Activated T-helper 1 cell treated with anti-CD3 and anti-CD28 coated beads, Interleukin-12 subunit alpha, Interleukin-12 subunit beta, Interleukin-2, Interleukin-4 antibody, amounts not matched to agents 30 ng/mL and 10 ng/mL and 1 ng/mL, durations not matched to agents 14 hours and 24 hours and 36 hours (primary cell): Measurements from ENCODE around the gene NFKBIA. TPM values are rescaled to one million over a fixed set of nuclear protein-coding genes. Genes with fewer than 3 reads are reported as not detected.

Experiments
- DNase-seq: peaks from one replicate; pipeline ENCODE4 v3.0.0; 2021; ENCODE audit warnings: low spot score
- H3K27ac Mint-ChIP-seq: one replicate; pipeline ENCODE4 v1.8.0; 2021; ENCODE audit warnings: mild to moderate bottlenecking, mixed read lengths
- H3K27me3 Mint-ChIP-seq: one replicate; pipeline ENCODE4 v1.8.0; 2022; ENCODE audit warnings: mild to moderate bottlenecking, moderate library complexity, mixed read lengths; ENCODE audit not compliant: insufficient read depth
- H3K36me3 Mint-ChIP-seq: one replicate; pipeline ENCODE4 v1.8.0; 2021; ENCODE audit warnings: low read depth, mixed read lengths
- H3K4me1 Mint-ChIP-seq: one replicate; pipeline ENCODE4 v1.8.0; 2021; ENCODE audit warnings: low read depth, mixed read lengths
- H3K4me3 Mint-ChIP-seq: one replicate; pipeline ENCODE4 v1.8.0; 2021; ENCODE audit warnings: mild to moderate bottlenecking, moderate library complexity, mixed read lengths
- H3K9me3 Mint-ChIP-seq: one replicate; pipeline ENCODE4 v1.8.0; 2021; ENCODE audit warnings: mixed read lengths
- intact Hi-C: fragments of 100-400 bp; cut with micrococcal nuclease; formaldehyde crosslinking; loops from one replicate; pipeline ENCODE4 v1.15.1; 2024
- total RNA-seq: library from RNA; stranded (reverse); gene quantifications from 2 replicates; pipeline ENCODE4 v1.2.3, GENCODE V29; 2022

Gene NFKBIA
- total RNA-seq, 1 donor from 2014 or later = 599 TPM

- Mint-ChIP-seq H3K27me3 (peaks cover 4% of the 10 kb centered on the region), H3K27ac (no peak overlapping the region), H3K4me3 (no peak overlapping the region), H3K4me1 (peaks cover 49% of the 10 kb centered on the region), H3K9me3 (peaks cover 5% of the 10 kb centered on the region), H3K36me3 (no peaks in the 10 kb centered on the region)
- intact Hi-C loops = no loop called here
- DNase-seq = no peak
Observed at GRCh38 chr14:35420036-35420811, 15.7 kb upstream of the NFKBIA start.

- Mint-ChIP-seq H3K9me3 (peaks cover 5% of the 10 kb centered on the region), H3K4me1 (peaks cover 57% of the 10 kb centered on the region), H3K36me3 (no peaks in the 10 kb centered on the region), H3K4me3 (no peak overlapping the region), H3K27me3 (peaks cover 4% of the 10 kb centered on the region), H3K27ac (no peak overlapping the region)
- no peak for DNase-seq
- intact Hi-C loops = loop anchor here (5.0 to 10.0 kb wide), 5 partner anchors 388 to 1375 kb away; partner anchors contain the start of genes BRMS1L, EAPP, RALGAPA1 and SNX6
Observed at GRCh38 chr14:35419429-35419841, 14.9 kb upstream of the NFKBIA start.

GRCh38 chr14:35418093-35418492 lies 13.5 kb upstream of the NFKBIA start:
- H3K27ac Mint-ChIP-seq = no peak overlapping the region
- peaks cover 65% of the 10 kb centered on the region for H3K4me1 Mint-ChIP-seq
- no peaks in the 10 kb centered on the region for H3K9me3 Mint-ChIP-seq
- H3K27me3 Mint-ChIP-seq = peaks cover 4% of the 10 kb centered on the region
- H3K4me3 Mint-ChIP-seq = no peak overlapping the region
- intact Hi-C loops = loop anchor here (5.0 to 10.0 kb wide), 5 partner anchors 389 to 1373 kb away; partner anchors contain the start of genes BRMS1L, EAPP, RALGAPA1 and SNX6
- no peaks in the 10 kb centered on the region for H3K36me3 Mint-ChIP-seq
- DNase-seq = no peak

DNA sequence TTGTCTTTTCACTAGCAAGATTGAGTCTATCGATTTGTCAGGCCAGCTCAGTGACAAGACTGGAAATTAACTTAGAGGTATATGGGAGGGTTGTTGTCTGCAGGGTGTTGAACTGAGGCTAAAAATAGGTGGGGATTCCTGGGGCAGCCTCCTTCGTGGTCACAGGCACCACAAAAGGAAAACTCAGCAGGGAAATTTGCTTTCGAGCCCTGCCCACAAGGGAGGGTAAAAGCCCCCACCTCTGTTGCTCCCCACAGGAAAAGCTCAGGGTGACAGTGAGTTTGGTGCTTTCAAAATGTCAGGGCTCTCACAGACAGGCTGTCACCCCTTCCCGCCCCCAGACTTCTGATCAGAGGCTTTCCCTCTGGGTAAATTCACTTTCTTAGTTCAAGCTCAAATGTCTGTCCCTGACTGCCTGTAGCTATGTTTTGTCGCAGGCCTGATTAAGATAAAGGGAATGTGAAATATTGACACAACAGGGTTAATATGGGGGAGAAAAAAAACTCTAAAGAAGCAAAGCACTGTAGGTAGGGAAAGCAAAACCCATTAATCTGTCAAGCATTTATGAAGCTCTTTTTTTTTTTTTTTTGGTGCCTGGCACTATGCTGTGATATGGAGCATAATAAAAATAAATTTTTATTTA lies 11.7 kb upstream of the NFKBIA start:
- Mint-ChIP-seq H3K4me1 (peaks cover 64% of the 10 kb centered on the region), H3K36me3 (no peaks in the 10 kb centered on the region), H3K4me3 (peak overlapping the region; percentile 79), H3K27me3 (peaks cover 2% of the 10 kb centered on the region), H3K9me3 (no peaks in the 10 kb centered on the region), H3K27ac (peak overlapping the region; percentile 98)
- DNase-seq = peak; percentile 72
- intact Hi-C loops = loop anchor here (1.0 to 10.0 kb wide), 15 partner anchors 12 to 1371 kb away; partner anchors contain the start of genes BRMS1L, EAPP, FAM177A1 and NFKBIA

DNA sequence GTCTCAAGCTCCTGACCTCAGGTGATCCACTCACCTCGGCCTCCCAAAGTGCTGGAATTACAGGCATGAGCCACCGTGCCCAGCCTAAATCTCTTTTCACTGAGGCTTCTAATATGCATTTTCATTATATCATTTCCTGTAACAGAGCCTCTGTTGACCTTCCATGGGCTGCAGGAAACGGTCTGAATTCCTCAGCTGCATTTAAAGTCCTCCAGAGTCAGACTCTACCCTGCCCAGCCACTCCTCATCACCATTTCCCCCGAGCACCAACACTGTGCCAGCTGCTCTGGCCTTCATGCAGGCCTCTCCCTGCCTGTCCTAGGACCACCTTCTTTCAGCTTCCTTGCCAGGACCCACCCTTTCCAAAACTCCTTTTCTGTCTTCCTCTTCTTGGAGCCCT lies 9.8 kb upstream of the NFKBIA start:
- Mint-ChIP-seq H3K4me1 (peaks cover 58% of the 10 kb centered on the region), H3K27me3 (peaks cover 2% of the 10 kb centered on the region)

GRCh38 chr14:35412272-35413056 lies 7.9 kb upstream of the NFKBIA start:
- Mint-ChIP-seq H3K4me3 (no peak overlapping the region), H3K27ac (no peak overlapping the region), H3K9me3 (no peaks in the 10 kb centered on the region), H3K4me1 (peaks cover 52% of the 10 kb centered on the region), H3K36me3 (no peaks in the 10 kb centered on the region), H3K27me3 (peaks cover 2% of the 10 kb centered on the region)
- DNase-seq = no peak
- intact Hi-C loops = loop anchor here (1.0 to 10.0 kb wide), 3 partner anchors 272 to 1368 kb away; partner anchors contain the start of gene EAPP

More for the DNA sequence above, 9.8 kb upstream of the NFKBIA start:
- DNase-seq = no peak
- H3K9me3 Mint-ChIP-seq = no peaks in the 10 kb centered on the region
- intact Hi-C loops = loop anchor here (10.0 kb wide), 2 partner anchors 880 to 1370 kb away; partner anchors contain the start of gene EAPP
- H3K4me3 Mint-ChIP-seq = no peak overlapping the region
- H3K27ac Mint-ChIP-seq = peak overlapping the region; percentile 38
- no peaks in the 10 kb centered on the region for H3K36me3 Mint-ChIP-seq

DNA sequence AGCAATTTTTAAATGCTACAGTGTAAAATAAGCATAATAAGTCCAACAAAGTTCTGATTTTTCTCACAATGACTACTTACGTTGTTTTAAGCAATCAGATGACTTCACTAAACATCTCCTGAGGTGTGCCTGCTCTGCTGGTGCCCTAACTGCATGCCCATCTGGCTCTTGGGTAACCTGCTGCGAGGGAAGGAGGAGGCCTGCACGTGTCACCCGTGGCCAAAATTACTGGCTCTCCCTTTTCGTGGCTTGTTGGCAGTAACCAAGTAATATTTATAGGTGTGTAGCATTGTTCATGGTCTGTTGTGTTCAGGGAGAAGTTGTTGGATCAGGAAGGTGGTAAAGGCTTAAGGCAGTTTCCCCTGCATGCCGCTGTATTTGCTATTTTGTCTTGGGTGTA lies 6.3 kb upstream of the NFKBIA start:
- DNase-seq = no peak
- H3K9me3 Mint-ChIP-seq = no peaks in the 10 kb centered on the region
- no peak overlapping the region for H3K27ac Mint-ChIP-seq
- intact Hi-C loops = loop anchor here (10.0 kb wide), 2 partner anchors 876 to 1366 kb away; partner anchors contain the start of gene EAPP
- no peaks in the 10 kb centered on the region for H3K27me3 Mint-ChIP-seq
- no peaks in the 10 kb centered on the region for H3K36me3 Mint-ChIP-seq
- H3K4me3 Mint-ChIP-seq = no peak overlapping the region
- peaks cover 50% of the 10 kb centered on the region for H3K4me1 Mint-ChIP-seq

- H3K4me1 Mint-ChIP-seq = peaks cover 44% of the 10 kb centered on the region
- no peak overlapping the region for H3K27ac Mint-ChIP-seq
- no peaks in the 10 kb centered on the region for H3K27me3 Mint-ChIP-seq
- no peaks in the 10 kb centered on the region for H3K9me3 Mint-ChIP-seq
- intact Hi-C loops = no loop called here
- H3K36me3 Mint-ChIP-seq = no peaks in the 10 kb centered on the region
- H3K4me3 Mint-ChIP-seq = no peak overlapping the region
- DNase-seq = no peak
Observed at GRCh38 chr14:35409595-35409994, 5.0 kb upstream of the NFKBIA start.

DNA sequence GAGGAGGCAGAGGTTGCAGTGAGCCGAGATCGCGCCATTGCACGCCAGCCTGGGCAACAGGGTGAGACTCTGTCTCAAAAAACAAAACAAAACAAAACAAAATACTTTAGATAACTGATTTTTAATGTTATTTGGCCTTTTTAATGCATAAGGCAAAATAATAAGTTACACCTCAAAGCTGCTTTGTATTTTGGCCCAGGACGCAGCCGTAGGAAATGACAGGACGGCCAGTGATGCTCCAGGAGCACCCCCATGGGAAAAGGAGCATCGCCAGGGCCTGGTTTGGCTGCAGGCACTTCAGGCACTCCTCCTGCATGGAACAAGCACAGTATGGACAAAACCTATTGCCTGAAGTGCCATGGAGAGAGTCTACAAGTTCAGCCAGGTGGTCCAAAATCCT lies 3.5 kb upstream of the NFKBIA start:
- no peak overlapping the region for H3K4me3 Mint-ChIP-seq
- H3K4me1 Mint-ChIP-seq = peaks cover 37% of the 10 kb centered on the region
- DNase-seq = no peak
- H3K36me3 Mint-ChIP-seq = peaks cover 7% of the 10 kb centered on the region
- no peaks in the 10 kb centered on the region for H3K27me3 Mint-ChIP-seq
- intact Hi-C loops = no loop called here
- no peak overlapping the region for H3K27ac Mint-ChIP-seq
- no peaks in the 10 kb centered on the region for H3K9me3 Mint-ChIP-seq

- no peak overlapping the region for H3K4me3 Mint-ChIP-seq
- peaks cover 35% of the 10 kb centered on the region for H3K4me1 Mint-ChIP-seq
- intact Hi-C loops = loop anchor here (1.0 kb wide), 3 partner anchors 178 to 267 kb away; no protein-coding TSS in a partner anchor
- no peak overlapping the region for H3K27ac Mint-ChIP-seq
- no peaks in the 10 kb centered on the region for H3K9me3 Mint-ChIP-seq
- DNase-seq = no peak
- peaks cover 15% of the 10 kb centered on the region for H3K36me3 Mint-ChIP-seq
- H3K27me3 Mint-ChIP-seq = no peaks in the 10 kb centered on the region
Observed at GRCh38 chr14:35407306-35407630, 2.7 kb upstream of the NFKBIA start.

GRCh38 chr14:35406506-35407305 lies 2.2 kb upstream of the NFKBIA start:
- Mint-ChIP-seq H3K4me1 (peaks cover 35% of the 10 kb centered on the region), H3K27me3 (no peaks in the 10 kb centered on the region), H3K36me3 (peaks cover 20% of the 10 kb centered on the region), H3K4me3 (peak overlapping the region; percentile 96), H3K27ac (no peak overlapping the region), H3K9me3 (no peaks in the 10 kb centered on the region)
- no peak for DNase-seq
- intact Hi-C loops = loop anchor here (1.0 kb wide), 3 partner anchors 177 to 266 kb away; no protein-coding TSS in a partner anchor

GRCh38 chr14:35406090-35406489 lies 1.5 kb upstream of the NFKBIA start:
- Mint-ChIP-seq H3K27me3 (no peaks in the 10 kb centered on the region), H3K9me3 (no peaks in the 10 kb centered on the region), H3K27ac (peak overlapping the region; percentile 98), H3K36me3 (peaks cover 26% of the 10 kb centered on the region), H3K4me3 (peak overlapping the region; percentile 96), H3K4me1 (peaks cover 35% of the 10 kb centered on the region)
- intact Hi-C loops = no loop called here
- DNase-seq = no peak
